HG03565 (cell line): ENCODE measurements around the gene CDK5RAP2.

ENCODE experiments used
- ATAC-seq: cut with Tn5 transposase; IDR thresholded peaks from one replicate; pipeline ENCODE4 v1.9.1; 2021; ENCODE audit warnings: mild to moderate bottlenecking, moderate library complexity; ENCODE audit not compliant: unreplicated experiment

The CDK5RAP2 gene

DNA sequence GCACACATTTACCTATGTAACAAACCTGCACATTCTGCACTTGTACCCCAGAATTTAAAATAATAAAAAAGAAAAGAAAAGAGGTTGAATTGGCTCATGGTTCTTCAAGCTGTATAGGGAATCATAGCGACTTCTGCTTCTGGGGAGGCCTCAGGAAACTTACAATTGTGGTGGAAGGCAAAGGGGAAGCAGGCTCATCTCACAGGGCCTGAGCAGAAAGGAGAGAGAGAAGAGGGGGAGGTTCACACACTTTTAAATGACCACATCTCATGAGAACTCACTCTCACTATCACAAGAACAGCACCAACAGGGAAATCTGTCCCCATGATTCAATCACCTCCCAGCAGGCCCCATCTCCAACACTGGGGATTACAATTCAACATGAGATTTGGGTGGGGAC lies 214.6 kb downstream of the CDK5RAP2 start:
- no peak for ATAC-seq

DNA sequence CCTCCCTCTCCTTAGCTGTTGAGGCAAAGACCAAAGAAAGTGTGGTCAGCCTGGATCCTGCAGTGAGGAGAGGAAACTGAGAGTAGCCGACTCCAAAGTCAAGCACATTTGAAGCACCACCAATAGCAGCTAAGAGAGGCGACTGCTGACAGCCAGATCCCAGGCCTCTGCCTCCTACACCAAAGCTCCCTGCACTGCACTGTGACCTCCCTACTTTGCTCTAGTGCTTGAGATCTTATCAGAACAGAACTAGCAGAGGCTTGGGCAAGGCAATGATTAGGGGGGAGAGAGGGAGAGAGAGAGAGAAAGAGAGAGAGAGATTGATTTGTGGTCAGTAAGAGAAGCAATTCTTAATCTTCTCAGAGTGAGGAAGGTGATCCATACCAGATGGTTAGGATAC lies 216.3 kb downstream of the CDK5RAP2 start:
- ATAC-seq = no peak

DNA sequence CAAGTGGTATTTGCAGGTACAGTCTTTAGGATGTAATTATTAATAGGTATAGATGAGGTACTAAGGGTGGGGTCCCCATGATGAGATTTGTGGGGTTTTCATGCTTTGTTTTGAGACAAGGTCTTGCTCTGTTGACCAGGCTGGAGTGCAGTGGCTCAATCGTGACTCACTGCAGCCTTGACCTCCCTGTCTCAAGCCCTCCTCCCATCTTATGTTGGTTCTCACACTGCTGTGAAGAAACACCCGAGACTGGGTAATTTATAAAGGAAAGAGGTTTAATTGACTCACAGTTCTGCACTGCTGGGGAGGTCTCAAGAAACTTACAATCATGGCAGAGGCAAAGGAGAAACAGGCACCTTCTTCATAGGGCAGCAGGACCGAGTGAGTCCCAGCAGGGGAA lies 217.5 kb downstream of the CDK5RAP2 start:
- no peak for ATAC-seq

DNA sequence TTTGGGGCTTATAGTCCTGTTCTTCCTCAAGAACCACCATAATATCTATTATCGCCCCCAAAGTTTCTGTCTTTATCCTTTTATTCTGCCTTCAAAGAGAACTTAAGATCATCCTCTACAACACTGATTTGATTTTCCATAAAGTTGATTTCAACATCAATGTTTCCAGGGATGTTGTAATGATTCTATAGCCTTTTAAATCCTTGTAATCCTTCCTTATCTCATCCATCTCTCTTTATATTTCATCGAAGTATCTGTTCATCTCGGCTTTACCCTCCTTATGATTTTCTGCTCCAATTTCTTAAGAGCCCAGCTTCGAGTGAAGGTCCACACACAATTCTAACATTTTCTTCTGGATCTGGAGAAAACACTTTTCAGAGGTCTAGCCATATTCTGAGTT lies 218.4 kb downstream of the CDK5RAP2 start:
- no peak for ATAC-seq

DNA sequence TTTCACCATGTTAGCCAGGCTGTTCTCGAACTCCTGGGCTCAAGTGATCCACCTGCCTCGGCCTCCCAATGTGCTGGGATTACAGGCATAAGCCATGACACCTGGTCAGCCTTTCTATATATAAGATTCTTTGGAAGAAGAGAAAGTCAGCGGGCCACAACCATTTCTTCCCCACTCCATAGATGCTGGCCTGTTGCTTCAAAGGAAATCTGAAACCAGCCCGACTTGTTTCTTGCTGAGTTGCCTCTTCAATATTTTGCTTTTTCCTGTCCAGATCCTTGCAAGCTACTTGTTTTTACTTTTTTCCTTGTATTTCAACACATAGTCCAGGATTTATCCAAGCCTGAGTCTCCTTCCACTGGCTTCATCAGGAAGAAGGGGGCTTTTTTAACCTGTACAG lies 219.5 kb downstream of the CDK5RAP2 start:
- ATAC-seq = no peak

DNA sequence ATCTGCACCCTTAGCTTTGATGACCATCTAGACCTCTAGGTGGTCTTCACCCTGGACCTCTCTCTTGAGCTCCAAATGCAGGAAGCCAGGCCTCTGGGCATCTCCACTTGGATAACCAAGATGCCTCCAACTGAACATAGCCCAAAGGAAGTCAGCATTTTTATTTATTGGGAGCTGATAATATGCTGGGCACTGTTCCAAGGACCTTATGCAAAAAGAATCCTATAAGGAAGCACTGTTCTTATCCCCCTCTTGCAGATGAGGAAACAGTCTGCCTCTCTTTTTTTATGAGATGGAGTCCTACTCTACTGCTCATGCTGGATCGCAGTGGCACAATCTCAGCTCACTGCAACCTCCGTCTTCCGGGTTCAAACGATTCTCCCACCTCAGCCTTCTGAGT lies 219.9 kb downstream of the CDK5RAP2 start:
- no peak for ATAC-seq

DNA sequence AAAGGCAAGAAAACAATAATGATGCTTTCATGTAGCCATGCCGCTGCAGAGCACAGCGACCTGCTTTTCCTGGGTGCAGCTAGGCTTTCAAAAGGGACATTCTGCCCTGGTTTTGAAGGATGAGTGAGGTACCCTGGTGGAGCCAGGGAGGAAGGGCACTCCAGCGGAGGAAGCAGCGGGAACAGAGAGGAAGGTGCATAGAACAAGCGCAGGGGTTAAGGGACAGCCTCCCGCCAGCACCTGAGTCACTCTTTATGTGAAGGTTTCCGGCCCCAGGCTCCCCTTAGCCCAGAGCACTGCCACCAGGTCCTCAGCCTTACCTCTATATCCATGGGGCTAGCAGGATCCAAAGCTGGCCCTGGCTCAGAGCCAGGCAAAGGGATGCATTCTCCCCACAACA lies 221.1 kb downstream of the CDK5RAP2 start:
- no peak for ATAC-seq

DNA sequence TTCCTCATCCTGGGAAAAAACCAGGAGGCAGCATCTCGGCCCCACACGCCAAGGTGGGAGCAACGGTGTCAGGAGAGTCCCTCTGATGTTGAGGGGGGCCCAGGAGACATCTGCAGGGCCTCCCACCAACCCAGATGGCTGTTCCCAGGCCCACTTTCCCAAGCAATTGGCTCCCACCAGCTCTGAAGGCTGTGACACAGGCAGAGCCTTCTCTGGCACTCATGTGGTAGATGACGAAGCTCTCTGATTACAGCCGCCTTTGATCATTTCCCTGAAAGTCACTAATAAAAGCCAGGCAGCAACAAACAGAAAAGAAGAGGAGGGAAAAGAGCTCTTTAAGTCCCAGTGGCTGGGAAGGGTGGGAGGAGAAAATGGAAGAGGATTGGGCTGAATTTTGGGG lies 226.5 kb downstream of the CDK5RAP2 start:
- ATAC-seq = no peak

DNA sequence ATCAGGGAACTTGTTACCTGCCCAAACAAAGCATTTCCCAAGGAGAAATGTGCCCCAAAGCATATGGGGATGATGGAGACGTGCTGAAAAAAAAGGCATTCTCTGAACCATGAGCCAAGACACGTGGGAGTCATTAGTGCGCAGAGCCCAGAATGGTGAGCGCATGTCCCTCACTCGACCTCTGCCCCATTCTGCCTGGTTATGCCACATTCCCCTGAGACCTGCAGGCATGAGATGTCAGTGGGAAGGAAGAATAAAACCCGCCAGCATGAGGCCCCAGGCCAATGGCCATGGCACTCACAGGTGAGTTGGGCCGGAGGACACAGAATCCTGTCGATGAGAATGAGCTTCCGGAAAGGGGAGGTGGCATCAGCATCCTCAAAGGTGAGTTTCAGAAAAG lies 228.9 kb downstream of the CDK5RAP2 start:
- no peak for ATAC-seq

DNA sequence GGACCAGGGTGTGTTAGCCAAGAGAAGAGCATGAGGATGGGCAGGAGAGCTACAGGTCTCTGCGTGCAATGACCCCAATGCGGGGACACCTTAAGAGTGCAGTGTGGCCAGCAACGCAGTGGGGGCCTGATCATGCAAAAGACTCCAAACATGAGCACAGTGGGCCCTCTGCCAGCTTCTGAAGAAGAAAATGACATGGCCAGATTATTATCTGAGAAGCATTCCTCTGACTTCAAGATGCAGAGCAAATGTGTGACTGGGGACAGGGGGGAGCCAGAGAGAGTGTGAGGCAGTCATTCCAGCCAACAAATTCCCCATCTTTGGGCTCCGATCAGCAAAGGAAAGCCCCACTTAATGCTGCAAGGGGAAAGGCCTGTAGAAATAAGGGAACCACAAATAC lies 229.4 kb downstream of the CDK5RAP2 start:
- ATAC-seq = no peak

DNA sequence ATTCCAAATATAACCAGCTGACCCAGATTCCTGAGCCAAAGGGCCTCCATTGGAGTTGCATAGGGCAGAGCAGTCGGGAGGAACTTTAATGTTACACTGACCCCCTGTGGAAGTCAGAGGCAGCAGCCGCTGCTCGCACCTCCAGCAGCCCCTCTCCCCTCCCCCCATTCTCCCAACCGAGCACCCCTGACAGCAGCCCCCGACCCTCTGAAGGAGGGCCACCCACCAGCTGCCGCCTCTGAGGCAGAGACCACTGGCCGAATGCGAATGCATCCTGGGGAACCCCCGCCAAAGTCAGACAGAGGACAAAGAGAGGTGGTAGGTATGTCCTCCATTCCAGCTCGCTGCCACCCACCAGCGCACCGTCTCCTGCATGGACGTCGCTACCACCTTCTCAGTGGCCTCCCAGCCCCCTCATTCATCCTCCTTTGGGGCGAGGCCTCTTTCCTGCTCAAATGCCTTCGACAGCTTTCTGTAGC lies 231.0 kb downstream of the CDK5RAP2 start:
- peak; percentile 54 for ATAC-seq

DNA sequence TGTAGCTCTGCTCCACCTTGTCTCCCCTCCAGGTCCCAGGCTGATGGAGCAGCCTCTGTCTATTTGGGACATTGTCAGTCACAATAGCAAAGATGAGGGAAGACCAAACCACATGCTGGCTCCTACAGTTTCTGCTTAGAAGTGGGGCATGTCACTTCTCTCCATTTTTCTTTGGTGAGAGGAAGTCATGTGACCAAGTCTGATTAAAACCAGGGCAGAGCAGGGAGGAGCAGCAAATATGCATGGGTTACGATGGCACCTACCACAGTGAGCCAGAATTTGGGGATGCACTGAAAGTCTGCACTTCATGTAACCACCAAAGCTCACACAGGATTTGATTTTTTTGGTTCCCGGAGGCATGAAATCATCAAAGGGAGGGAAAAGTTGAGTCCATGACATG lies 234.6 kb downstream of the CDK5RAP2 start:
- no peak for ATAC-seq

DNA sequence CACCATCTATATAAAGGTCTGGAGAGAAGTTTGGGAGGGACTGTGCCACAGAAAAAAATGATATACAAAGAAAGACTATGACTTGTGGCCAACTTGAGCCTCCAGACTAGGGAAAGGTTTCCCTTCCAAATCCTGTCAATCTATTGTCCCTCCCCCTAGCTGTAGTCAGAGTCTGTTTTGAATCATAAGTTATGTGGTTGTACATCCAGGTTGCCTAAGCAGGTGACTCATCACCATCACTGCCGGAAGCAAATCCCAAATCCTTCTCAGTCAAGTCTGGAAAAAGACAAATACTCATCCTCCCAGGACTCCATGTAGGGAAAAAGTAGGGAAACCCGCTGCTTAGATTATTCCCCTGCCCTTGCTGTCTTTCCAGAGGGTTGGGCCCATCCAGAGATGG lies 235.7 kb downstream of the CDK5RAP2 start:
- no peak for ATAC-seq

DNA sequence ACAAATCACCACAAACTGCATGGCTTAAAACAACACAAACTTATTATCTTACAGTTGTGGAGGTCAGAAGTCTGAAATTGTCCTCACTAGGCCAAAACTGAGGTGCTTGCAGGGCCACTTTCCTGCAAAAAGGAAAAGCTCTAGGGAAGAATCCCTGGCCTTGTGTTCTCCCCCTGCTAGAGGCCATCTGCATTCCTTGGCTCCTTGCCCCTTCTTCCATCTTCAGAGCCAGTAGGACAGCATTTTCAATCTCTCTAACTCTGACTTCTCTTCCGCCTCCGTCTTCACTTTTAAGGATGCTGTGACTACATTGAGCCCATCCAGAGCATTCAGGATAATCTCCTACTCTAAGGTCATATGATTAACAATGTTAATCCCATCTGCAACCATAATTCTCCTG lies 236.6 kb downstream of the CDK5RAP2 start:
- ATAC-seq = no peak
